Mucosa of rectum (tissue), 2 donors: Measurements from ENCODE around the gene ZNF646.

Experiments
- H3K27ac ChIP-seq, 2 donors: one replicate each; pipeline ENCODE4 v1.7.0; 2013; ENCODE audit warnings: inconsistent platforms in 2 of 2, low read depth in 2 of 2, low read length in 2 of 2
- H3K27me3 ChIP-seq, 2 donors: one replicate each; pipeline ENCODE4 v1.7.0; 2013; ENCODE audit warnings: low read length in 2 of 2; ENCODE audit not compliant: control insufficient read depth in 2 of 2, insufficient read depth in 2 of 2
- H3K36me3 ChIP-seq, 2 donors: one replicate each; pipeline ENCODE4 v1.7.0; 2013; ENCODE audit warnings: low read length in 2 of 2; ENCODE audit not compliant: control insufficient read depth in 2 of 2, insufficient read depth in 2 of 2
- H3K4me1 ChIP-seq, 2 donors: one replicate each; pipeline ENCODE4 v1.7.0; 2013; ENCODE audit warnings: low read length in 2 of 2, mild to moderate bottlenecking in 1 of 2; ENCODE audit not compliant: control insufficient read depth in 2 of 2, insufficient read depth in 2 of 2
- H3K4me3 ChIP-seq, 2 donors: one replicate each; pipeline ENCODE4 v1.7.0; 2013; ENCODE audit warnings: low read length in 2 of 2
- H3K9ac ChIP-seq, 2 donors: one replicate each; pipeline ENCODE4 v1.7.0; 2013; ENCODE audit warnings: low read length in 2 of 2, low read depth in 1 of 2, mild to moderate bottlenecking in 1 of 2
- H3K9me3 ChIP-seq, 2 donors: one replicate each; pipeline ENCODE4 v1.7.0; 2013; ENCODE audit warnings: low read length in 2 of 2; ENCODE audit not compliant: control insufficient read depth in 2 of 2
- donor health status: healthy.
- donor health status: Normal muscosa, but diverticular disease.

The ZNF646 gene

GRCh38 chr16:31043352-31043751, 30.9 kb upstream of the ZNF646 start:
- Histone ChIP-seq H3K4me3 (no peak overlapping the region), H3K27me3 (no peaks in the 10 kb centered on the region), H3K9ac (no peak overlapping the region), H3K4me1 (no peaks in the 10 kb centered on the region), H3K36me3 (peaks cover 20 to 21% of the 10 kb centered on the region in 2 donors), H3K9me3 (no peaks in the 10 kb centered on the region), H3K27ac (no peak overlapping the region)

- Histone ChIP-seq H3K27me3 (no peaks in the 10 kb centered on the region), H3K36me3 (peaks cover 14 to 15% of the 10 kb centered on the region in 2 donors), H3K9me3 (no peaks in the 10 kb centered on the region), H3K4me3 (no peak overlapping the region), H3K27ac (no peak overlapping the region), H3K4me1 (no peaks in the 10 kb centered on the region), H3K9ac (no peak overlapping the region)
Observed at GRCh38 chr16:31043898-31044481, 30.2 kb upstream of the ZNF646 start.

- H3K27ac ChIP-seq, result no peak overlapping the region
- H3K4me3 ChIP-seq, result no peak overlapping the region
- no peaks in the 10 kb centered on the region for H3K4me1 ChIP-seq
- no peaks in the 10 kb centered on the region for H3K9me3 ChIP-seq
- H3K36me3 ChIP-seq, result no peaks in the 10 kb centered on the region
- no peaks in the 10 kb centered on the region for H3K27me3 ChIP-seq
- no peak overlapping the region for H3K9ac ChIP-seq
Observed at GRCh38 chr16:31050280-31051030, 23.8 kb upstream of the ZNF646 start.

- H3K27ac ChIP-seq, result no peak overlapping the region
- no peak overlapping the region for H3K4me3 ChIP-seq
- no peaks in the 10 kb centered on the region for H3K9me3 ChIP-seq
- H3K27me3 ChIP-seq, result no peaks in the 10 kb centered on the region
- no peaks in the 10 kb centered on the region for H3K4me1 ChIP-seq
- no peak overlapping the region for H3K9ac ChIP-seq
- H3K36me3 ChIP-seq, result no peaks in the 10 kb centered on the region
Observed at GRCh38 chr16:31052114-31052513, 22.1 kb upstream of the ZNF646 start.

GRCh38 chr16:31055613-31056012, 18.6 kb upstream of the ZNF646 start:
- Histone ChIP-seq H3K27me3 (no peaks in the 10 kb centered on the region), H3K9ac (no peak overlapping the region), H3K9me3 (no peaks in the 10 kb centered on the region), H3K4me1 (no peaks in the 10 kb centered on the region), H3K36me3 (peaks cover 0 to 1% of the 10 kb centered on the region in 2 donors), H3K27ac (no peak overlapping the region), H3K4me3 (no peak overlapping the region)

- no peak overlapping the region for H3K9ac ChIP-seq
- H3K4me3 ChIP-seq, result no peak overlapping the region
- H3K27ac ChIP-seq, result no peak overlapping the region
- no peaks in the 10 kb centered on the region for H3K27me3 ChIP-seq
- H3K4me1 ChIP-seq, result peaks cover 2 to 4% of the 10 kb centered on the region in 2 donors
- H3K36me3 ChIP-seq, result peaks cover 13 to 20% of the 10 kb centered on the region in 2 donors
- H3K9me3 ChIP-seq, result no peaks in the 10 kb centered on the region
Observed at GRCh38 chr16:31061126-31061812, 13.0 kb upstream of the ZNF646 start.

- H3K36me3 ChIP-seq, result peaks cover 13 to 20% of the 10 kb centered on the region in 2 donors
- H3K9me3 ChIP-seq, result no peaks in the 10 kb centered on the region
- no peak overlapping the region for H3K9ac ChIP-seq
- no peak overlapping the region for H3K4me3 ChIP-seq
- H3K4me1 ChIP-seq, result peaks cover 2 to 4% of the 10 kb centered on the region in 2 donors
- no peak overlapping the region for H3K27ac ChIP-seq
- H3K27me3 ChIP-seq, result no peaks in the 10 kb centered on the region
Observed at GRCh38 chr16:31061813-31062440, 12.3 kb upstream of the ZNF646 start.

- peaks cover 2 to 4% of the 10 kb centered on the region in 2 donors for H3K4me1 ChIP-seq
- H3K9me3 ChIP-seq, result no peaks in the 10 kb centered on the region
- peaks cover 13 to 20% of the 10 kb centered on the region in 2 donors for H3K36me3 ChIP-seq
- no peak overlapping the region for H3K27ac ChIP-seq
- no peaks in the 10 kb centered on the region for H3K27me3 ChIP-seq
- H3K4me3 ChIP-seq, result no peak overlapping the region
- no peak overlapping the region for H3K9ac ChIP-seq
Observed at GRCh38 chr16:31063495-31063842, 10.8 kb upstream of the ZNF646 start.

GRCh38 chr16:31063843-31064611, 10.2 kb upstream of the ZNF646 start:
- Histone ChIP-seq H3K4me3 (no peak overlapping the region), H3K36me3 (peaks cover 13 to 20% of the 10 kb centered on the region in 2 donors), H3K4me1 (peaks cover 2 to 4% of the 10 kb centered on the region in 2 donors), H3K27me3 (no peaks in the 10 kb centered on the region), H3K27ac (peak overlapping the region in 1 of 2 donors; percentile 38), H3K9ac (no peak overlapping the region), H3K9me3 (no peaks in the 10 kb centered on the region)
